Naive thymus-derived CD4-positive, alpha-beta T cell (primary cell): ENCODE data around the gene LARGE2. TPM values are rescaled to one million over a fixed set of nuclear protein-coding genes. Genes with fewer than 3 reads are reported as not detected.

ENCODE experiments used
- ATAC-seq: fragments of 150-1000 bp; cut with Tn5 transposase; 2 replicates; pipeline ENCODE4 v1.10.0; 2021; ENCODE audit warnings: mild to moderate bottlenecking, moderate library complexity
- CTCF ChIA-PET: fragments of 350-600 bp; sonication (Branson Sonifier 250); formaldehyde crosslinking; loops from one replicate; lab custom pipeline; 2021; ENCODE audit warnings: antibody characterized with exemption; lab: Charles Lee
- POLR2A ChIA-PET: fragments of 350-600 bp; sonication (Branson Sonifier 250); formaldehyde crosslinking; loops from one replicate; lab custom pipeline; 2021; ENCODE audit warnings: antibody characterized with exemption, inconsistent platforms; lab: Charles Lee
- DNase-seq, 9 donors: peaks; one replicate each; pipeline versions ENCODE4 v3.0.0 to v3.0.0-alpha.2; 2020 to 2022; ENCODE audit warnings: mixed read lengths in 1 of 9
- H3K27ac ChIP-seq: one replicate; pipeline ENCODE4 v1.7.0; 2013; ENCODE audit warnings: mild to moderate bottlenecking, low read depth, low read length, moderate library complexity
- H3K27me3 ChIP-seq, 2 donors: one replicate each; pipeline ENCODE4 v1.7.0; 2013; ENCODE audit warnings: low read length in 2 of 2, mild to moderate bottlenecking in 2 of 2, moderate library complexity in 2 of 2; ENCODE audit not compliant: control insufficient read depth in 2 of 2, insufficient read depth in 2 of 2
- H3K36me3 ChIP-seq, 3 experiments: 1 replicate in 2 of 3; 2 replicates in 1 of 3; pipeline ENCODE4 v1.7.0; 2013; ENCODE audit warnings: low read length in 3 of 3, mild to moderate bottlenecking in 3 of 3, moderate library complexity in 1 of 3; ENCODE audit not compliant: insufficient read depth in 3 of 3, control insufficient read depth in 2 of 3
- H3K4me1 ChIP-seq, 2 donors: one replicate each; pipeline ENCODE4 v1.7.0; 2013; ENCODE audit warnings: low read length in 2 of 2, mild to moderate bottlenecking in 2 of 2, moderate library complexity in 1 of 2; ENCODE audit not compliant: control insufficient read depth in 2 of 2, insufficient read depth in 2 of 2
- H3K4me3 ChIP-seq: 2 replicates; pipeline ENCODE4 v1.7.0; 2013; ENCODE audit warnings: mild to moderate bottlenecking, low read length
- H3K9me3 ChIP-seq, 3 experiments: 1 replicate in 2 of 3; 2 replicates in 1 of 3; pipeline ENCODE4 v1.7.0; 2013; ENCODE audit warnings: low read length in 3 of 3; ENCODE audit not compliant: control insufficient read depth in 2 of 3
- H3K27ac Mint-ChIP-seq, 9 donors: one replicate each; pipeline ENCODE4 v1.8.0; 2020 to 2022; ENCODE audit warnings: mixed read lengths in 9 of 9, mild to moderate bottlenecking in 8 of 9, moderate library complexity in 5 of 9, inconsistent platforms in 2 of 9
- H3K27me3 Mint-ChIP-seq, 5 donors: one replicate each; pipeline ENCODE4 v1.8.0; 2021 to 2022; ENCODE audit warnings: mixed read lengths in 5 of 5, mild to moderate bottlenecking in 1 of 5
- H3K36me3 Mint-ChIP-seq, 5 donors: one replicate each; pipeline ENCODE4 v1.8.0; 2020 to 2022; ENCODE audit warnings: mixed read lengths in 5 of 5, mild to moderate bottlenecking in 3 of 5, inconsistent platforms in 1 of 5
- H3K4me1 Mint-ChIP-seq, 7 donors: one replicate each; pipeline ENCODE4 v1.8.0; 2020 to 2022; ENCODE audit warnings: mixed read lengths in 7 of 7, mild to moderate bottlenecking in 3 of 7, inconsistent platforms in 1 of 7
- H3K4me3 Mint-ChIP-seq, 10 donors: one replicate each; pipeline ENCODE4 v1.8.0; 2020 to 2022; ENCODE audit warnings: mild to moderate bottlenecking in 10 of 10, mixed read lengths in 10 of 10, moderate library complexity in 6 of 10, inconsistent platforms in 2 of 10
- H3K9me3 Mint-ChIP-seq, 11 donors: one replicate each; pipeline ENCODE4 v1.8.0; 2020 to 2022; ENCODE audit warnings: mixed read lengths in 11 of 11, mild to moderate bottlenecking in 4 of 11, inconsistent platforms in 1 of 11, moderate library complexity in 1 of 11
- intact Hi-C, 2 donors: fragments of 100-400 bp; cut with micrococcal nuclease; formaldehyde crosslinking; loops; one replicate each; pipeline ENCODE4 v1.15.1; 2023
- polyA plus RNA-seq, 2 donors: library from polyadenylated mRNA; unstranded; fragments of 300-500 nt; fragmentation: Illumina TruSeq; gene quantifications; one replicate each; pipeline ENCODE4 v1.2.3, GENCODE V29; 2021
- total RNA-seq, 6 experiments: library from RNA in 5 of 6; stranded (reverse) in 5 of 6; gene quantifications; 1 replicate in 5 of 6; 2 replicates in 1 of 6; pipeline ENCODE4 v1.2.3 and lab custom pipeline; 2021 to 2026

The LARGE2 gene
- total and polyA plus RNA-seq, 7 experiments from 2014 or later = 0.24 to 4.8 (median 1.6) TPM; not detected in 1

GRCh38 chr11:45927684-45928413 is 5.4 kb downstream of the LARGE2 start:
- Mint-ChIP-seq H3K9me3 (no peaks in the 10 kb centered on the region), H3K27ac (peak overlapping the region in 3 of 9 donors; percentile 5 to 56 (median 8)), H3K4me3 (no peak overlapping the region), H3K36me3 (peaks cover 0 to 8% (median 0%) of the 10 kb centered on the region in 5 donors), H3K4me1 (peaks cover 28 to 46% (median 30%) of the 10 kb centered on the region in 7 donors), H3K27me3 (peaks cover 0 to 16% (median 0%) of the 10 kb centered on the region in 5 donors)
- Histone ChIP-seq H3K27ac (no peak overlapping the region), H3K9me3 (no peaks in the 10 kb centered on the region), H3K4me3 (no peak overlapping the region), H3K4me1 (peaks cover 27 to 32% of the 10 kb centered on the region in 2 donors), H3K27me3 (no peaks in the 10 kb centered on the region), H3K36me3 (peaks cover 0 to 9% (median 5%) of the 10 kb centered on the region in 3 experiments)
- intact Hi-C loops = no loop called here
- ATAC-seq (no peak), DNase-seq (no peak)
- ChIA-PET POLR2A (interaction anchor here (4.1 kb wide), 1 partner anchor 9 kb away, joined by 26 read pairs; the partner anchor contains the start of gene PEX16), CTCF (no interaction called here)

- ChIA-PET CTCF (no interaction called here), POLR2A (interaction anchor here (4.1 kb wide), 1 partner anchor 10 kb away, joined by 26 read pairs; the partner anchor contains the start of gene PEX16)
- Histone ChIP-seq H3K9me3 (no peaks in the 10 kb centered on the region), H3K27ac (no peak overlapping the region), H3K36me3 (peaks cover 0 to 17% (median 6%) of the 10 kb centered on the region in 3 experiments), H3K4me1 (peaks cover 27 to 32% of the 10 kb centered on the region in 2 donors), H3K27me3 (no peaks in the 10 kb centered on the region), H3K4me3 (no peak overlapping the region)
- H3K27ac Mint-ChIP-seq = peak overlapping the region in 2 of 9 donors; percentile 8 to 46
- H3K4me3 Mint-ChIP-seq = no peak overlapping the region
- peaks cover 25 to 46% (median 30%) of the 10 kb centered on the region in 7 donors for H3K4me1 Mint-ChIP-seq
- H3K36me3 Mint-ChIP-seq = peaks cover 0 to 8% (median 0%) of the 10 kb centered on the region in 5 donors
- intact Hi-C loops = no loop called here
- ATAC-seq (no peak), DNase-seq (no peak)
- no peaks in the 10 kb centered on the region for H3K9me3 Mint-ChIP-seq
- peaks cover 0 to 11% (median 0%) of the 10 kb centered on the region in 5 donors for H3K27me3 Mint-ChIP-seq
These were observed 6.2 kb downstream of the LARGE2 start for GRCh38 chr11:45928535-45929215.

- peak overlapping the region; percentile 33 for H3K4me3 ChIP-seq
- intact Hi-C loops = loop anchor here in 1 of 2 donors (1.0 kb wide), 1 partner anchor 11 kb away; no protein-coding TSS in a partner anchor
- no peaks in the 10 kb centered on the region for H3K9me3 Mint-ChIP-seq
These were observed 7.1 kb downstream of the LARGE2 start for GRCh38 chr11:45929486-45930030.

GRCh38 chr11:45930031-45930794 is 7.8 kb downstream of the LARGE2 start:
- peak in 4 of 9 donors; percentile 17 to 33 (median 23) for DNase-seq
- Mint-ChIP-seq H3K36me3 (peaks cover 0 to 14% (median 0%) of the 10 kb centered on the region in 5 donors), H3K9me3 (no peaks in the 10 kb centered on the region), H3K27me3 (no peaks in the 10 kb centered on the region), H3K4me1 (peaks cover 20 to 40% (median 24%) of the 10 kb centered on the region in 7 donors), H3K27ac (peak overlapping the region; percentile 72 to 96 (median 91)), H3K4me3 (peak overlapping the region; percentile 25 to 89 (median 74))
- Histone ChIP-seq H3K27ac (peak overlapping the region; percentile 47), H3K4me3 (peak overlapping the region; percentile 33), H3K27me3 (no peaks in the 10 kb centered on the region), H3K4me1 (peaks cover 27 to 32% of the 10 kb centered on the region in 2 donors), H3K36me3 (peaks cover 2 to 32% (median 9%) of the 10 kb centered on the region in 3 experiments), H3K9me3 (no peaks in the 10 kb centered on the region)
- ChIA-PET CTCF (interaction anchor here (0.8 to 1.1 kb wide), 2 partner anchors 12 to 57 kb away, joined by 3 read pairs; partner anchors contain the start of gene PEX16), POLR2A (interaction anchor here (4.1 kb wide), 1 partner anchor 12 kb away, joined by 26 read pairs; the partner anchor contains the start of gene PEX16)
- intact Hi-C loops = loop anchor here in 1 of 2 donors (1.0 kb wide), 1 partner anchor 12 kb away; no protein-coding TSS in a partner anchor
- peak; percentile 82 for ATAC-seq

More at GRCh38 chr11:45929486-45930030, 7.1 kb downstream of the LARGE2 start:
- no peaks in the 10 kb centered on the region for H3K27me3 ChIP-seq
- H3K9me3 ChIP-seq = no peaks in the 10 kb centered on the region
- Mint-ChIP-seq H3K27me3 (peaks cover 0 to 4% (median 0%) of the 10 kb centered on the region in 5 donors), H3K4me1 (peaks cover 20 to 40% (median 24%) of the 10 kb centered on the region in 7 donors), H3K4me3 (peak overlapping the region; percentile 25 to 89 (median 74)), H3K36me3 (peaks cover 0 to 8% (median 0%) of the 10 kb centered on the region in 5 donors), H3K27ac (peak overlapping the region; percentile 72 to 96 (median 91))
- peak; percentile 26 for ATAC-seq
- peak overlapping the region; percentile 47 for H3K27ac ChIP-seq
- no peak for DNase-seq
- ChIA-PET CTCF (interaction anchor here (1.1 kb wide), 1 partner anchor 12 kb away, joined by 3 read pairs; the partner anchor contains the start of gene PEX16), POLR2A (interaction anchor here (4.1 kb wide), 1 partner anchor 11 kb away, joined by 26 read pairs; the partner anchor contains the start of gene PEX16)
- H3K4me1 ChIP-seq = peaks cover 27 to 32% of the 10 kb centered on the region in 2 donors
- H3K36me3 ChIP-seq = peaks cover 0 to 26% (median 9%) of the 10 kb centered on the region in 3 experiments

GRCh38 chr11:45930951-45931570 is 8.6 kb downstream of the LARGE2 start:
- DNase-seq = no peak
- Mint-ChIP-seq H3K4me1 (peaks cover 20 to 40% (median 24%) of the 10 kb centered on the region in 7 donors), H3K9me3 (no peaks in the 10 kb centered on the region), H3K4me3 (peak overlapping the region in 2 of 10 donors; percentile 39 to 73), H3K27ac (peak overlapping the region; percentile 14 to 95 (median 78)), H3K36me3 (peaks cover 0 to 14% (median 0%) of the 10 kb centered on the region in 5 donors), H3K27me3 (no peaks in the 10 kb centered on the region)
- intact Hi-C loops = loop anchor here in 1 of 2 donors (1.0 kb wide), 1 partner anchor 13 kb away; no protein-coding TSS in a partner anchor
- ChIA-PET CTCF (interaction anchor here (0.8 kb wide), 1 partner anchor 58 kb away, joined by 3 read pairs; no protein-coding TSS in a partner anchor), POLR2A (interaction anchor here (4.1 kb wide), 1 partner anchor 13 kb away, joined by 26 read pairs; the partner anchor contains the start of gene PEX16)
- Histone ChIP-seq H3K27ac (peak overlapping the region; percentile 22), H3K27me3 (no peaks in the 10 kb centered on the region), H3K4me1 (peaks cover 27 to 32% of the 10 kb centered on the region in 2 donors), H3K9me3 (no peaks in the 10 kb centered on the region), H3K4me3 (no peak overlapping the region), H3K36me3 (peaks cover 4 to 39% (median 9%) of the 10 kb centered on the region in 3 experiments)
- no peak for ATAC-seq
